GM18508 (cell line): ENCODE results near the gene TMUB1.

ENCODE experiments used
- ATAC-seq: cut with Tn5 transposase; IDR thresholded peaks from one replicate; pipeline ENCODE4 v1.9.1; 2021; ENCODE audit warnings: moderate number of reproducible peaks; ENCODE audit not compliant: insufficient read depth, unreplicated experiment

TMUB1 gene

GRCh38 chr7:151083071-151083823, at the start of gene TMUB1:
TSS of gene TMUB1 (minus strand) at chr7:151083493. CDS start at chr7:151082563, 930 bp downstream.
- no peak for ATAC-seq

GRCh38 chr7:151132461-151133205, 49.3 kb upstream of the TMUB1 start:
- ATAC-seq: no peak

DNA sequence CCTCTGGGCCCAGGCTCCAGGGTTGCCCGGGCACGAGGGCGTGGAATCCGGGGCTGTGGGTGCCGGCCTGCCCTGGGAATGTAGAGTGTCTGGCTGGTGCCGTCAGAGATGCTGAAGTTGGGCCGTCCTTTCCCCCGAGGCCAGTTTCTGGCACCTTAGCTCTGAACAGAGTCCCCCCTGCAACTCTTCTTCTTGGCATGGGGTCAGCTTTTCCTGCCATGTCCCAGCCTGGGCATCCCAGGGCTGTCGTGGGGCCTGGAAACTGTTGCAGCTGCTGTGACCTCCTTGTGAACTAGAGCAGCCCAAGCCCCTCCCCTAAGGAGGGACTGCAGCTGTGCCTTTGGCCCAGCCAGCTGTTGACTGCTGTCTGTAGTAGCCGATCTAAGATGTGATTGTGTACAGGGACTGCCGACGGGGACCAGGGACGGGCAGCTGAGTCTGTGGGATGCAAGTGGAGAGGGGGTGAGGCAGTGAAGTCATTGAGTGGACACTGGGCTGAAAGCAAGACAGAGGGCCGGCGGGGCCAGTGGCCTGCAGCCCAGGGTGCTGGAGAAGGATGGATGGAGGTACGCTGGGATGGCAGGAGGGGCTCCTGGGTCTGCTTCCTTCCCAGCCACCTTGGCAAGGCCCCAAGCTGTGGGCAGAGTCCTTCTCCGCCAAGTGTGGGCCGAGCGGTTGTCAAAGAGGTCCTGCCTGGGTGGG, 48.5 kb upstream of the TMUB1 start:
- no peak for ATAC-seq

DNA sequence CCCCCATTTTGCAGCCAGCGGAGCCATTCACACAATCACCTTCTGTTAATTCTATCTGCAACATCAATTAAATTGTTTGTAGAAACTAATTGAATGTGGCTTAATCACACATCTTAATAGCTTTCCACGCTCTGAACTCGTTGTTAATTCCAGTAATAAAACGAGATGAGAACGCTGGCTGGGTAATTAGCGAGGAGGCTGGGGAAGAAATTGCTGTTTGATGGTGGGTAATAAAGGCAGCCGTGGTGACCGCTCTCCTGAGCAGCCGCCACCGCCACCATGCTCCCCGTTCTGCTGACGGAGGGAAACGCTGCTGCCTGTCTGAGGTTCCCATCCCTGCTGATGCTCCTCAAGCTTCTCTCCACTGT, 47.9 kb upstream of the TMUB1 start:
- no peak for ATAC-seq

GRCh38 chr7:151130741-151131157, 47.5 kb upstream of the TMUB1 start:
- no peak for ATAC-seq

- no peak for ATAC-seq
These were observed 46.8 kb upstream of the TMUB1 start for GRCh38 chr7:151129960-151130591.

DNA sequence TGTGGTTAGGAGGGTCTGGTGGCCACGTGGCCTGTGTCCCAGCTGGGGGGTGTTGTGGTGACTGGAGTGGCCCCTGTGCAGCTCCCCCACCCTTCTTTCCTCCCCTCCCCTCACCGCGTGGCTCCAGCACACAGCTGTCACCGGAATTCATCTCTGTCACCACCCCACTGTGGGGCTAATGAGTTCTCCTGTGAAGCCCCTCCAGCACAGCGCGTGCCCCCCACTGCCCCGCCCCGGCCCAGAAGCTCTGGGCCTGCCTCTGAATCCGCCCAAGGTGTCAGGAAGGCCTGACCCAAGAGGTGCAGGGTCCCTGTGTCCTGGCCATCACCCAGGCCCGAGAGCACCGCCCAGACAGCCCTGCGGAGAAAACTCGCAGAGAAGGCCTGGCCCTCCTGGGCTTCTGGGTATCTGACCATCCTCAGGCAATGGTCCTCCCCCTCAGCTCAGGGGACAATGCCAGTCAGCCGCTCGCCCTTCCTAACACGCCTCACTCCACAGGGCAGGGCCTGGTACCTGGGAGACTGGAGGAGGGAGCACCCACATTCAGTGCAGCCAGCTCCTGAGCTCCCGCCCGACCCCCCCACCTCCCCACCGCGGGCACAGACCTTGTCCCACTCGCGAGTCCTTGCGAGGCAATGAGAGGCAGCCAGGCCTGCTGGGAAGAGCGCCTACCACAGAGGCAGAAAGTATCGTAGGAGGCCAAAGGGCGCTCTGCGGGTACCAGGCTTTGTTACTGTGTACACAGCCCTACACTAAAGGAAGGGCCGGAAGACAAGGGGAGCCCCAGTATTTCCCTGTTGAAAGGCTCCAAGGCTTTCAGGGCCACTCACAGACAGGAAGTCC, 46.0 kb upstream of the TMUB1 start:
- ATAC-seq: no peak

DNA sequence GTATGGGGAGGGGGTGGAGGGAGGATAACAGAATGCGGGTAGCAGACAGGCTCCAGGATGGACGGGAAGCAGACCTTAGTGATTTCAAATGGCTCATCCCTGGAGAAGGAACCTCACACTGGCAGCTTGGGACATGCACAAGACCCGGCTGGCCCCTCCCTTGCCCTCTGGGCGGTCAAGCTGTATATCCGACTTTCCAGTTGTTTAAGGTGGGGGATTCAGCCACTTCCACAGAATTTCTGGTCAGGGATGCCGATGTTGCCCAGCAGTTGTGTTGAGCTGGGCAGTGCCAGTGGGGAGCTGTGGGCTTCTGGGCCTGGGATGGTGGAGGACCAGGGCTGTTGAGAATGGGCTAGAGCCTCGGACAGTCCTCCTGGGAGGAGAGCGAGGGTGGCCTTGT, 45.4 kb upstream of the TMUB1 start:
- no peak for ATAC-seq

- ATAC-seq: no peak
These were observed 44.9 kb upstream of the TMUB1 start for GRCh38 chr7:151128144-151128543.

- no peak for ATAC-seq
These were observed 43.3 kb upstream of the TMUB1 start for GRCh38 chr7:151126491-151127137.

DNA sequence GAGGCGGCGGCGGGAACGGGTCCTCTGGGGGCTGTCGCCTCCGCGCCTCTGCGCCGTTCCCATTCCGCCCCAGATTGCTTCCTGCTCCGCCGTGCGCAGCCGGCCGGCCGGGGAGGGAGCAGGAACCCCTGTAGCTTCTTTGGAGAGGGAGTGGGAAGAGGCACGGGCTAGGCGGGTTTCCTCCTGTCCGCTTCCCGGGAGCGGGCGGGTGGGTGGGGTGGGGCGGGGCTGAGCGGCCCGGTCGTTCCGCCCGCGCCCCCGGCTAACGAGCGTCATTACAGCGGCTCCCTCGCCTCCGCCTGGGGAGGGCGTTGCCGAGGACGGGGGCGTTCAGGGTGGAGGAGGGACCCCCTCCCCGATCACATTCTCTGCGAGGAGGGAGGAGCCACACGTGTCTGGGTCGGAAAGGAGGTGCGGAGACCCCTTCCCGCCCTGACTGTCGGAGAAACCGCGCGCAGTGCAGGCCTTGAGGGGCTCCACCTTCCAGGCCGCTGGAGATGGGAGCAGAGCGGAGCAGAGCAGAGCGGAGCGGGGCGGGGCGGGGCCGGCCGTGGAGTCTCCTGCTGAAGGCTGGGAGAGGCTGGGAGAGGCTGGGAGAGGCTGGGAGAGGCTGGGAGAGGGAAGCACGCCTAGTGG, 42.7 kb upstream of the TMUB1 start:
- ATAC-seq: no peak

DNA sequence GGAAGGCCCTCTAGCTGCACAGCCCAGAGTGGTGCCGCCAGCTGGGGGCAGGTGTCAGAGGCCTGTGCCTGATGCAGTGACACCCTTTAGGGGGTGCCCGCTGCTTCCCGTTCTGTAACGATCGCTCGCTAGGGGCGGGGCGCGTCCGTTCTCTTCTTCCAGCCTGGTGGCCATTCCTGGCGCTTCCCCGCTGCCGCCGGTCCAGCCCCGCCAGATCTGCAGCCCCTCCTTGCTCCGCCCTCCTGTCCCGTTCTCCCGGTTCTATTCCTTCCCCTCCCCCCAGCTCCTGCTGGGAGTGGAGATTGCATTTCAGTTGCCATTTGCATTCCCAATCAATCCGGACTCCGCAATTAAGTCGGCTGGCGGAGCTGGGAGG, 42.2 kb upstream of the TMUB1 start:
- no peak for ATAC-seq

- no peak for ATAC-seq
These were observed 41.7 kb upstream of the TMUB1 start for GRCh38 chr7:151124899-151125399.

DNA sequence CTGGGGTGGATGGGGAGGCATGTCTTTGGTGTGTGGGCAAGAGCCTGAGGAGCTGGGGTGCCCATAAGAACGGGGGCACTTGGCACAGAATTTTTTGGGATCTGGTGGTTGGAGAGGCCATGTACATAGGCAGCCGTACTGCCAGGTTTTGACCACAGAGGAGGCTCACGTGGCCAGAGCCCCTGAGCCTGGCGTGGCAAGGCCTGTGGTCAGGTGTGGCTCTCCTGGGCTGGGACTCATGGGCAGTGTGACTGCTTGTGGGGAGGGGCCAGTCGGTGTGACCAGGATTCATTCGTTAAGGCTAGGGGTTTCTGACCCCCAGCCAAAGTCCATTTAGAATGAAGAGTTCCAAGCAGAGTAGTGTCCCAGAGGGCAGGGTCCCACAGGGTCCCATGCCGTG, 41.2 kb upstream of the TMUB1 start:
- no peak for ATAC-seq

DNA sequence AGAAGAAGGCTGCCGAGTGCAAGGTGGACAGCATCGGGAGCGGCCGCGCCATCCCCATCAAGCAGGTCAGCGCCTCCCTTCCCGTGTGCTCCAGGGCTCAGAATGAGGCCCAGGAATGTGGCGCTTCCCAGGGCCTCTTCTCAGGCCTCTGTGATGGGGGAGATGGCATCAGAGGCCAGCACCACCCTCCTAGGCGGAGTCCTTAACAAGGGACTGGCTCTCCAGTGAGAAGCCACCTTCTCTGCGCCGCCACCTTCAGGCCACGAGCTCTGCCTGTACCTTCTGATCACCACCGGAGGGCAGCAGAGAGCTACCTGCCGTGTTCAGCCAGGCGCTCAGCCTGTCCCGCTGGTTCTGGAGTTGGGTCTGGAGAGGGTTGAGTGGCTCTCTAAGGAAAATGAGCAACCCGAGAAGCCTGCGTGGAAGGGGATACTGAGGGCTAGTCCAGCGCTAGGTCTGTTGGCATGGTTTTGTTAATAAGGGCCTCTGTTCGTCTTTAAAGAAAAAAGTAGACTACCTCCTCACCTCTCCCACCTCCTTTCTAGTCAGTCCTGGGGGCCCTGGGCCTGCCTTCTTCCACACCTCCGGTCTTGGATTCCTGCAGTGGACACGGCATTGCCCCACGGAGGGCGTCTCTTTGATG, 40.6 kb upstream of the TMUB1 start:
- no peak for ATAC-seq

GRCh38 chr7:151123158-151123821, 40.0 kb upstream of the TMUB1 start:
- no peak for ATAC-seq

DNA sequence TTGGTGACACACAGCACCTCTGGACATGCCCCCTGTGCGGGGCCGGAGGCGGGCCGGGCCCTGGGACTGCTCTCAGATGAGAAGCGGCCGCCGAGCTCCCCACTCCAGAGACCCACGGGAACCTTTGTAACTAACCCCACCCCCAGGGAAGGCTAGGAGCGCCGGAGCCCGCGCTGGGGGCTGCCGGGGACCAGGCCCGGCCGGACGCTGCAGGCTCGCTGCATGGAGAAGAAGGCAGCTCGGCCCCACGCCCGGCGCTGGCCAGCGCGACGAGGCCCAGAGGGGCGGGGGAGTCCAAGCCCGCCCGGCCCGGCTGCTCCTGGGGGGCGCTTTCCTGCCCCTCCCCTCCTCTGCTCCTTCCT, 39.5 kb upstream of the TMUB1 start:
- ATAC-seq: no peak

DNA sequence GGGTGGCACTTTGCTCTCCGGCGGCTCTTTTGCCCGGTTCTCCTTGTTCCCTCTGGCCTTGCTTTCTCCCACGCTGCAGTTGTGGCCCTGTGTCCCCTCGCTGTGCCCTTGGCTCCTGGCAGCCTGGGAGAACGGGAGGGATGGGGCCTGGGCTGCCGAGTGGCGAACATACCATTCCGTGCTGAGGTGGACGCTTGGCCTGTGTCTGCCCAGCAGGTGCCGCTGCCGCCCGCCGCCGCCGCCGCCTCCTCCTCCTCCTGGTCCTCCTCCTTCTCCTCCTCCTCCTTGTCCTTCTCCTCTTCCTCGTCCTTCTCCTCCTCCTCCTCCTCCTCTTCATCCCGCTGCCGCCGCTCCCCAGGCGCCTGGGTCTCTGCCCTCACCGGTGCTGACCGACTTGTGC, 39.0 kb upstream of the TMUB1 start:
- ATAC-seq: no peak
